GM23338 (cell line): ENCODE results near the gene POLR3G. TPM values are rescaled to one million over a fixed set of nuclear protein-coding genes. Genes with fewer than 3 reads are reported as not detected.

Experiments used
- ATAC-seq: fragments of 200-7000 bp; cut with Tn5 transposase; 3 replicates; pipeline ENCODE4 v1.9.1; 2020
- DNase-seq: peaks from one replicate; pipeline ENCODE4 v3.0.0-alpha.2; 2015; ENCODE audit warnings: low spot score
- H2AFZ ChIP-seq: fragments of 200-600 bp; sonication (generic); 2 replicates; pipeline ENCODE4 v1.8.0; 2016; ENCODE audit warnings: antibody characterized with exemption, mild to moderate bottlenecking, moderate library complexity
- H3F3A ChIP-seq: fragments of 200-600 bp; sonication (generic); replicated peaks from 2 replicates; pipeline ENCODE4 v1.8.0; 2017; ENCODE audit warnings: antibody characterized with exemption, mixed run types, low read depth
- H3K27ac ChIP-seq: fragments of 200-600 bp; sonication (generic); 2 replicates; pipeline ENCODE4 v1.6.1; 2016; ENCODE audit warnings: low read depth
- H3K27me3 ChIP-seq: fragments of 200-600 bp; sonication (generic); 2 replicates; pipeline ENCODE4 v1.8.0; 2016; ENCODE audit warnings: mild to moderate bottlenecking, mixed run types, moderate library complexity; ENCODE audit not compliant: insufficient read depth
- H3K36me3 ChIP-seq: fragments of 200-600 bp; sonication (generic); 2 replicates; pipeline ENCODE4 v1.8.0; 2016; ENCODE audit warnings: mild to moderate bottlenecking; ENCODE audit not compliant: insufficient read depth
- H3K4me1 ChIP-seq: fragments of 200-600 bp; sonication (generic); 2 replicates; pipeline ENCODE4 v1.8.0; 2016; ENCODE audit warnings: mild to moderate bottlenecking, moderate library complexity; ENCODE audit not compliant: insufficient read depth
- H3K4me2 ChIP-seq: fragments of 200-600 bp; sonication (generic); 2 replicates; pipeline ENCODE4 v1.7.1; 2017; ENCODE audit warnings: mixed run types
- H3K4me3 ChIP-seq: fragments of 200-600 bp; sonication (generic); 2 replicates; pipeline ENCODE4 v1.6.1; 2016; ENCODE audit warnings: mixed run types
- H3K79me2 ChIP-seq: fragments of 200-600 bp; sonication (generic); replicated peaks from 2 replicates; pipeline ENCODE4 v1.8.0; 2017; ENCODE audit warnings: mild to moderate bottlenecking; ENCODE audit not compliant: insufficient read depth
- H3K9me2 ChIP-seq: fragments of 200-600 bp; sonication (generic); 2 replicates; pipeline ENCODE4 v1.8.0; 2017; ENCODE audit not compliant: insufficient read depth
- H4K20me1 ChIP-seq: fragments of 200-600 bp; sonication (generic); replicated peaks from 2 replicates; pipeline ENCODE4 v1.8.0; 2017; ENCODE audit warnings: mild to moderate bottlenecking; ENCODE audit not compliant: insufficient read depth
- H3K27ac Mint-ChIP-seq: 2 replicates; pipeline ENCODE4 v1.8.0; 2020; ENCODE audit warnings: inconsistent platforms, mild to moderate bottlenecking, moderate library complexity, mixed read lengths
- H3K27me3 Mint-ChIP-seq: 3 replicates; pipeline ENCODE4 v1.8.0; 2022; ENCODE audit warnings: low read depth, mild to moderate bottlenecking, moderate library complexity, mixed read lengths, inconsistent platforms; ENCODE audit not compliant: insufficient read depth, poor library complexity
- H3K36me3 Mint-ChIP-seq: 3 replicates; pipeline ENCODE4 v1.8.0; 2021; ENCODE audit warnings: low read depth, mild to moderate bottlenecking, inconsistent platforms, moderate library complexity, mixed read lengths
- H3K4me1 Mint-ChIP-seq: 3 replicates; pipeline ENCODE4 v1.8.0; 2020; ENCODE audit warnings: mild to moderate bottlenecking, inconsistent platforms, mixed read lengths
- H3K4me3 Mint-ChIP-seq: 3 replicates; pipeline ENCODE4 v1.8.0; 2021; ENCODE audit warnings: moderate library complexity, mild to moderate bottlenecking, inconsistent platforms, mixed read lengths
- H3K9me3 Mint-ChIP-seq: 3 replicates; pipeline ENCODE4 v1.8.0; 2020; ENCODE audit warnings: moderate library complexity, mild to moderate bottlenecking, inconsistent platforms, mixed read lengths
- CREB1 ChIP-seq: fragments of 250-450 bp; sonication (Bioruptor Pico); IDR thresholded peaks from 2 replicates; pipeline ENCODE4 v1.5.0; 2020; ENCODE audit warnings: low read depth, mild to moderate bottlenecking, moderate library complexity
- EZH2 ChIP-seq: fragments of 200-600 bp; sonication (generic); IDR thresholded peaks from one replicate; pipeline ENCODE4 v1.8.0; 2017; ENCODE audit warnings: antibody characterized with exemption, mild to moderate bottlenecking, low read depth; ENCODE audit not compliant: unreplicated experiment
- EZH2phosphoT487 ChIP-seq: fragments of 200-600 bp; sonication (generic); IDR thresholded peaks from one replicate; pipeline ENCODE4 v1.8.1; 2018; ENCODE audit warnings: antibody characterized with exemption; ENCODE audit not compliant: unreplicated experiment
- JUNB ChIP-seq: IDR thresholded peaks from one replicate; pipeline ENCODE4 v1.6.1; 2016; ENCODE audit warnings: antibody characterized with exemption; ENCODE audit not compliant: unreplicated experiment
- NANOG ChIP-seq: IDR thresholded peaks from 2 replicates; pipeline ENCODE4 v1.6.1; 2016; ENCODE audit warnings: antibody characterized with exemption, borderline replicate concordance
- POLR2AphosphoS5 ChIP-seq: IDR thresholded peaks from 2 replicates; pipeline ENCODE4 v1.6.1; 2016; ENCODE audit warnings: antibody characterized with exemption, low read depth
- STAT1 ChIP-seq: IDR thresholded peaks from one replicate; pipeline ENCODE4 v1.6.1; 2016; ENCODE audit warnings: antibody characterized with exemption; ENCODE audit not compliant: unreplicated experiment
- ZNF114 ChIP-seq: fragments of 250-450 bp; sonication (Bioruptor Pico); IDR thresholded peaks from 2 replicates; pipeline ENCODE4 v1.5.0; 2020; ENCODE audit warnings: mild to moderate bottlenecking, moderate library complexity
- ZNF331 ChIP-seq: fragments of 250-450 bp; sonication (Bioruptor Pico); IDR thresholded peaks from 2 replicates; pipeline ENCODE4 v1.5.0; 2020; ENCODE audit warnings: low read depth, mild to moderate bottlenecking, moderate library complexity
- polyA plus RNA-seq: library from polyadenylated mRNA; unstranded; fragments of >200 nt; fragmentation: Nextera tagmentation; extraction: Ambion mirVana; gene quantifications from 2 replicates; pipeline ENCODE4 v1.2.1, GENCODE V29; 2016
- total RNA-seq: library from RNA; depleted of rRNA; stranded (reverse); fragments of >200 nt; shearing (Covaris generic); gene quantifications from 2 replicates; pipeline ENCODE4 v1.2.3, GENCODE V29; 2014
- TF ChIP-seq, protein P1 (sequence below): IDR thresholded peaks from one replicate; pipeline ENCODE4 v1.6.1; 2018; ENCODE audit warnings: antibody characterized with exemption; ENCODE audit not compliant: unreplicated experiment
- TF ChIP-seq, protein P2 (sequence below), 2 experiments: fragments of 200-600 bp in 1 of 2; sonication (generic) in 1 of 2; conservative IDR thresholded peaks; 2 replicates each; pipeline versions ENCODE4 v1.5.1 to v1.6.1; 2016 to 2017; ENCODE audit warnings: antibody characterized with exemption in 2 of 2, low read depth in 2 of 2, mild to moderate bottlenecking in 2 of 2, moderate library complexity in 1 of 2
- TF ChIP-seq, protein P3 (sequence below): IDR thresholded peaks from 2 replicates; pipeline ENCODE4 v1.6.1; 2016; ENCODE audit warnings: antibody characterized with exemption
- TF ChIP-seq, protein P4 (sequence below): fragments of 250-450 bp; sonication (Bioruptor Pico); IDR thresholded peaks from 2 replicates; pipeline ENCODE4 v1.5.0; 2020; ENCODE audit warnings: mild to moderate bottlenecking, moderate library complexity

The POLR3G gene
- total and polyA plus RNA-seq, 2 experiments from 2014 or later, result 147 to 376 TPM

DNA sequence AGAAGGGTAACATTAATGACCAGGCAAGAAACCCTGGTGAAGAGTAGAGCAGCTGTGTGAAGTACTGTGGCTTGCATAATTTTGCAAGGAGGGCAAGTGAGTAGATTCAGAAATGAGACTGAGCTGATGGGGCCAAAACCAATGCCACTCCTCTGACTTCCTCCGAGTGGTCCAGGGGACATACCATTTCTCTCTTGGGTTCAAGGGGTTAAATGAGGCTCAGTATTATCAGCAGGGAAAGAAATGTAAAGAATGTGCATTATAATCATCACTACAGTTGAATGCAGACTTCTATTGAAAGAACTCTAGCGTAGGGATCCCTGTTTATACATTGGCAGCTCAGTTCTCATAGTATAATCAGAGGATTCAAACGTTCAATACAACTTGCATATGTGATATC lies 9.9 kb downstream of the POLR3G start:
- Histone ChIP-seq H3K79me2 (peaks cover 74% of the 10 kb centered on the region), H3K36me3 (peaks cover 34% of the 10 kb centered on the region; the same call in 1 of the 2 replicates), H2AFZ (no peak overlapping the region), H3K27ac (peak overlapping the region; percentile 22; the same call in 1 of the 2 replicates), H3K27me3 (no peaks in the 10 kb centered on the region), H3K4me1 (peaks cover 15% of the 10 kb centered on the region), H3F3A (0 out of 2 replicates have a peak, but pooled peaks cover 4% of the 10 kb centered on the region), H3K9me2 (no peaks in the 10 kb centered on the region), H3K4me2 (peak overlapping the region; percentile 48), H4K20me1 (peaks cover 5% of the 10 kb centered on the region; the same call in 1 of the 2 replicates), H3K4me3 (no peak overlapping the region)
- DNase-seq, result peak; percentile 40
- no peaks in the 10 kb centered on the region for H3K9me3 Mint-ChIP-seq
- ATAC-seq, result peak; percentile 37; the same call in 1 of the 3 replicates
- no peak overlapping the region for H3K4me3 Mint-ChIP-seq
- H3K36me3 Mint-ChIP-seq, result peaks cover 85% of the 10 kb centered on the region
- H3K27me3 Mint-ChIP-seq, result peaks cover 3% of the 10 kb centered on the region
- peak overlapping the region; percentile 40; the same call in 1 of the 2 replicates for H3K27ac Mint-ChIP-seq
- peaks cover 42% of the 10 kb centered on the region for H3K4me1 Mint-ChIP-seq
- TF ChIP-seq STAT1 (no peak), ZNF114 (CRISPR knock-in tag) (no peak), NANOG (no peak), POLR2AphosphoS5 (no peak), ZNF331 (CRISPR knock-in tag) (no peak), JUNB (no peak), EZH2 (no peak), CREB1 (CRISPR knock-in tag) (no peak), EZH2phosphoT487 (no peak)
- TF ChIP-seq, protein P1, sequence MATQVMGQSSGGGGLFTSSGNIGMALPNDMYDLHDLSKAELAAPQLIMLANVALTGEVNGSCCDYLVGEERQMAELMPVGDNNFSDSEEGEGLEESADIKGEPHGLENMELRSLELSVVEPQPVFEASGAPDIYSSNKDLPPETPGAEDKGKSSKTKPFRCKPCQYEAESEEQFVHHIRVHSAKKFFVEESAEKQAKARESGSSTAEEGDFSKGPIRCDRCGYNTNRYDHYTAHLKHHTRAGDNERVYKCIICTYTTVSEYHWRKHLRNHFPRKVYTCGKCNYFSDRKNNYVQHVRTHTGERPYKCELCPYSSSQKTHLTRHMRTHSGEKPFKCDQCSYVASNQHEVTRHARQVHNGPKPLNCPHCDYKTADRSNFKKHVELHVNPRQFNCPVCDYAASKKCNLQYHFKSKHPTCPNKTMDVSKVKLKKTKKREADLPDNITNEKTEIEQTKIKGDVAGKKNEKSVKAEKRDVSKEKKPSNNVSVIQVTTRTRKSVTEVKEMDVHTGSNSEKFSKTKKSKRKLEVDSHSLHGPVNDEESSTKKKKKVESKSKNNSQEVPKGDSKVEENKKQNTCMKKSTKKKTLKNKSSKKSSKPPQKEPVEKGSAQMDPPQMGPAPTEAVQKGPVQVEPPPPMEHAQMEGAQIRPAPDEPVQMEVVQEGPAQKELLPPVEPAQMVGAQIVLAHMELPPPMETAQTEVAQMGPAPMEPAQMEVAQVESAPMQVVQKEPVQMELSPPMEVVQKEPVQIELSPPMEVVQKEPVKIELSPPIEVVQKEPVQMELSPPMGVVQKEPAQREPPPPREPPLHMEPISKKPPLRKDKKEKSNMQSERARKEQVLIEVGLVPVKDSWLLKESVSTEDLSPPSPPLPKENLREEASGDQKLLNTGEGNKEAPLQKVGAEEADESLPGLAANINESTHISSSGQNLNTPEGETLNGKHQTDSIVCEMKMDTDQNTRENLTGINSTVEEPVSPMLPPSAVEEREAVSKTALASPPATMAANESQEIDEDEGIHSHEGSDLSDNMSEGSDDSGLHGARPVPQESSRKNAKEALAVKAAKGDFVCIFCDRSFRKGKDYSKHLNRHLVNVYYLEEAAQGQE, result no peak
- TF ChIP-seq, protein P2, sequence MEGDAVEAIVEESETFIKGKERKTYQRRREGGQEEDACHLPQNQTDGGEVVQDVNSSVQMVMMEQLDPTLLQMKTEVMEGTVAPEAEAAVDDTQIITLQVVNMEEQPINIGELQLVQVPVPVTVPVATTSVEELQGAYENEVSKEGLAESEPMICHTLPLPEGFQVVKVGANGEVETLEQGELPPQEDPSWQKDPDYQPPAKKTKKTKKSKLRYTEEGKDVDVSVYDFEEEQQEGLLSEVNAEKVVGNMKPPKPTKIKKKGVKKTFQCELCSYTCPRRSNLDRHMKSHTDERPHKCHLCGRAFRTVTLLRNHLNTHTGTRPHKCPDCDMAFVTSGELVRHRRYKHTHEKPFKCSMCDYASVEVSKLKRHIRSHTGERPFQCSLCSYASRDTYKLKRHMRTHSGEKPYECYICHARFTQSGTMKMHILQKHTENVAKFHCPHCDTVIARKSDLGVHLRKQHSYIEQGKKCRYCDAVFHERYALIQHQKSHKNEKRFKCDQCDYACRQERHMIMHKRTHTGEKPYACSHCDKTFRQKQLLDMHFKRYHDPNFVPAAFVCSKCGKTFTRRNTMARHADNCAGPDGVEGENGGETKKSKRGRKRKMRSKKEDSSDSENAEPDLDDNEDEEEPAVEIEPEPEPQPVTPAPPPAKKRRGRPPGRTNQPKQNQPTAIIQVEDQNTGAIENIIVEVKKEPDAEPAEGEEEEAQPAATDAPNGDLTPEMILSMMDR (conservative IDR thresholded peaks at IDR 0.05; ENCODE audit: low read depth in 2 of 2), result no peak
- TF ChIP-seq, protein P3, sequence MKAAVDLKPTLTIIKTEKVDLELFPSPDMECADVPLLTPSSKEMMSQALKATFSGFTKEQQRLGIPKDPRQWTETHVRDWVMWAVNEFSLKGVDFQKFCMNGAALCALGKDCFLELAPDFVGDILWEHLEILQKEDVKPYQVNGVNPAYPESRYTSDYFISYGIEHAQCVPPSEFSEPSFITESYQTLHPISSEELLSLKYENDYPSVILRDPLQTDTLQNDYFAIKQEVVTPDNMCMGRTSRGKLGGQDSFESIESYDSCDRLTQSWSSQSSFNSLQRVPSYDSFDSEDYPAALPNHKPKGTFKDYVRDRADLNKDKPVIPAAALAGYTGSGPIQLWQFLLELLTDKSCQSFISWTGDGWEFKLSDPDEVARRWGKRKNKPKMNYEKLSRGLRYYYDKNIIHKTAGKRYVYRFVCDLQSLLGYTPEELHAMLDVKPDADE, result no peak
- TF ChIP-seq, protein P4, sequence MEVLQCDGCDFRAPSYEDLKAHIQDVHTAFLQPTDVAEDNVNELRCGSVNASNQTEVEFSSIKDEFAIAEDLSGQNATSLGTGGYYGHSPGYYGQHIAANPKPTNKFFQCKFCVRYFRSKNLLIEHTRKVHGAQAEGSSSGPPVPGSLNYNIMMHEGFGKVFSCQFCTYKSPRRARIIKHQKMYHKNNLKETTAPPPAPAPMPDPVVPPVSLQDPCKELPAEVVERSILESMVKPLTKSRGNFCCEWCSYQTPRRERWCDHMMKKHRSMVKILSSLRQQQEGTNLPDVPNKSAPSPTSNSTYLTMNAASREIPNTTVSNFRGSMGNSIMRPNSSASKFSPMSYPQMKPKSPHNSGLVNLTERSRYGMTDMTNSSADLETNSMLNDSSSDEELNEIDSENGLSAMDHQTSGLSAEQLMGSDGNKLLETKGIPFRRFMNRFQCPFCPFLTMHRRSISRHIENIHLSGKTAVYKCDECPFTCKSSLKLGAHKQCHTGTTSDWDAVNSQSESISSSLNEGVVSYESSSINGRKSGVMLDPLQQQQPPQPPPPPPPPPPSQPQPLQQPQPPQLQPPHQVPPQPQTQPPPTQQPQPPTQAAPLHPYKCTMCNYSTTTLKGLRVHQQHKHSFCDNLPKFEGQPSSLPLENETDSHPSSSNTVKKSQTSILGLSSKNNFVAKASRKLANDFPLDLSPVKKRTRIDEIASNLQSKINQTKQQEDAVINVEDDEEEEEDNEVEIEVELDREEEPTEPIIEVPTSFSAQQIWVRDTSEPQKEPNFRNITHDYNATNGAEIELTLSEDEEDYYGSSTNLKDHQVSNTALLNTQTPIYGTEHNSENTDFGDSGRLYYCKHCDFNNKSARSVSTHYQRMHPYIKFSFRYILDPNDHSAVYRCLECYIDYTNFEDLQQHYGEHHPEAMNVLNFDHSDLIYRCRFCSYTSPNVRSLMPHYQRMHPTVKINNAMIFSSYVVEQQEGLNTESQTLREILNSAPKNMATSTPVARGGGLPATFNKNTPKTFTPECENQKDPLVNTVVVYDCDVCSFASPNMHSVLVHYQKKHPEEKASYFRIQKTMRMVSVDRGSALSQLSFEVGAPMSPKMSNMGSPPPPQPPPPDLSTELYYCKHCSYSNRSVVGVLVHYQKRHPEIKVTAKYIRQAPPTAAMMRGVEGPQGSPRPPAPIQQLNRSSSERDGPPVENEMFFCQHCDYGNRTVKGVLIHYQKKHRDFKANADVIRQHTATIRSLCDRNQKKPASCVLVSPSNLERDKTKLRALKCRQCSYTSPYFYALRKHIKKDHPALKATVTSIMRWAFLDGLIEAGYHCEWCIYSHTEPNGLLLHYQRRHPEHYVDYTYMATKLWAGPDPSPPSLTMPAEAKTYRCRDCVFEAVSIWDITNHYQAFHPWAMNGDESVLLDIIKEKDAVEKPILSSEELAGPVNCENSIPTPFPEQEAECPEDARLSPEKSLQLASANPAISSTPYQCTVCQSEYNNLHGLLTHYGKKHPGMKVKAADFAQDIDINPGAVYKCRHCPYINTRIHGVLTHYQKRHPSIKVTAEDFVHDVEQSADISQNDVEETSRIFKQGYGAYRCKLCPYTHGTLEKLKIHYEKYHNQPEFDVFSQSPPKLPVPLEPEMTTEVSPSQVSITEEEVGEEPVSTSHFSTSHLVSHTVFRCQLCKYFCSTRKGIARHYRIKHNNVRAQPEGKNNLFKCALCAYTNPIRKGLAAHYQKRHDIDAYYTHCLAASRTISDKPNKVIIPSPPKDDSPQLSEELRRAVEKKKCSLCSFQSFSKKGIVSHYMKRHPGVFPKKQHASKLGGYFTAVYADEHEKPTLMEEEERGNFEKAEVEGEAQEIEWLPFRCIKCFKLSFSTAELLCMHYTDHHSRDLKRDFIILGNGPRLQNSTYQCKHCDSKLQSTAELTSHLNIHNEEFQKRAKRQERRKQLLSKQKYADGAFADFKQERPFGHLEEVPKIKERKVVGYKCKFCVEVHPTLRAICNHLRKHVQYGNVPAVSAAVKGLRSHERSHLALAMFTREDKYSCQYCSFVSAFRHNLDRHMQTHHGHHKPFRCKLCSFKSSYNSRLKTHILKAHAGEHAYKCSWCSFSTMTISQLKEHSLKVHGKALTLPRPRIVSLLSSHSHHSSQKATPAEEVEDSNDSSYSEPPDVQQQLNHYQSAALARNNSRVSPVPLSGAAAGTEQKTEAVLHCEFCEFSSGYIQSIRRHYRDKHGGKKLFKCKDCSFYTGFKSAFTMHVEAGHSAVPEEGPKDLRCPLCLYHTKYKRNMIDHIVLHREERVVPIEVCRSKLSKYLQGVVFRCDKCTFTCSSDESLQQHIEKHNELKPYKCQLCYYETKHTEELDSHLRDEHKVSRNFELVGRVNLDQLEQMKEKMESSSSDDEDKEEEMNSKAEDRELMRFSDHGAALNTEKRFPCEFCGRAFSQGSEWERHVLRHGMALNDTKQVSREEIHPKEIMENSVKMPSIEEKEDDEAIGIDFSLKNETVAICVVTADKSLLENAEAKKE, result no peak
